ENCODE measurements around the gene C14orf119. TPM values are rescaled to one million over a fixed set of nuclear protein-coding genes. Genes with fewer than 3 reads are reported as not detected.

The C14orf119 gene
- total RNA-seq, 1 experiment from 2014 or later: 81.3 TPM

- POLR2A ChIA-PET: no interaction called here
- Mint-ChIP-seq H3K4me3 (no peak overlapping the region), H3K27me3 (ENCODE audit: low read depth) (peaks cover 21% of the 10 kb centered on the region), H3K4me1 (peaks cover 29% of the 10 kb centered on the region), H3K36me3 (peaks cover 4% of the 10 kb centered on the region; the same call in 1 of the 2 replicates), H3K27ac (no peak overlapping the region), H3K9me3 (no peaks in the 10 kb centered on the region)
- TF ChIP-seq TP53 (CRISPR knock-in tag; IDR thresholded peaks at IDR 0.05) (no peak), ZNF425 (CRISPR knock-in tag; conservative IDR thresholded peaks at IDR 0.05) (no peak), IRF2 (CRISPR knock-in tag; IDR thresholded peaks at IDR 0.05; ENCODE audit: borderline replicate concordance, low read depth) (no peak), TEAD4 (CRISPR knock-in tag; IDR thresholded peaks at IDR 0.05) (no peak), HMGA2 (CRISPR knock-in tag; IDR thresholded peaks at IDR 0.05) (no peak), ZNF263 (CRISPR knock-in tag; IDR thresholded peaks at IDR 0.05; ENCODE audit: low read depth) (no peak), E2F5 (CRISPR knock-in tag; IDR thresholded peaks at IDR 0.05) (no peak), CBFB (CRISPR knock-in tag; IDR thresholded peaks at IDR 0.05; ENCODE audit: low read depth) (no peak), ZMAT4 (CRISPR knock-in tag; IDR thresholded peaks at IDR 0.05) (no peak), ZNF532 (CRISPR knock-in tag; IDR thresholded peaks at IDR 0.05; ENCODE audit: borderline replicate concordance) (no peak)
- TF ChIP-seq, protein P1, sequence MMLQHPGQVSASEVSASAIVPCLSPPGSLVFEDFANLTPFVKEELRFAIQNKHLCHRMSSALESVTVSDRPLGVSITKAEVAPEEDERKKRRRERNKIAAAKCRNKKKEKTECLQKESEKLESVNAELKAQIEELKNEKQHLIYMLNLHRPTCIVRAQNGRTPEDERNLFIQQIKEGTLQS (CRISPR knock-in tag; conservative IDR thresholded peaks at IDR 0.05): no peak
- TF ChIP-seq, protein P2, sequence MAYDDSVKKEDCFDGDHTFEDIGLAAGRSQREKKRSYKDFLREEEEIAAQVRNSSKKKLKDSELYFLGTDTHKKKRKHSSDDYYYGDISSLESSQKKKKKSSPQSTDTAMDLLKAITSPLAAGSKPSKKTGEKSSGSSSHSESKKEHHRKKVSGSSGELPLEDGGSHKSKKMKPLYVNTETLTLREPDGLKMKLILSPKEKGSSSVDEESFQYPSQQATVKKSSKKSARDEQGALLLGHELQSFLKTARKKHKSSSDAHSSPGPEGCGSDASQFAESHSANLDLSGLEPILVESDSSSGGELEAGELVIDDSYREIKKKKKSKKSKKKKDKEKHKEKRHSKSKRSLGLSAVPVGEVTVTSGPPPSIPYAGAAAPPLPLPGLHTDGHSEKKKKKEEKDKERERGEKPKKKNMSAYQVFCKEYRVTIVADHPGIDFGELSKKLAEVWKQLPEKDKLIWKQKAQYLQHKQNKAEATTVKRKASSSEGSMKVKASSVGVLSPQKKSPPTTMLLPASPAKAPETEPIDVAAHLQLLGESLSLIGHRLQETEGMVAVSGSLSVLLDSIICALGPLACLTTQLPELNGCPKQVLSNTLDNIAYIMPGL (CRISPR knock-in tag; IDR thresholded peaks at IDR 0.05): no peak
- ATAC-seq (no peak), DNase-seq (ENCODE audit: low spot score) (no peak)
- CTCF ChIA-PET: interaction anchor here (1.2 to 5.1 kb wide), 3 partner anchors 10 to 42 kb away, joined by 7 to 43 read pairs (median 7); partner anchors contain the start of genes ACIN1 and C14orf119
Observed at GRCh38 chr14:23110579-23111365, 15.5 kb downstream of the C14orf119 start.

Measured in WTC11 (cell line).